Activated naive CD8-positive, alpha-beta T cell treated with anti-CD3 and anti-CD28 coated beads, Interleukin-2, amount 50 U/mL, for 16 hours (primary cell): Measurements from ENCODE around the gene CAMSAP3.

ENCODE experiments used
- DNase-seq: peaks from one replicate; pipeline ENCODE4 v3.0.0-alpha.2; 2020; ENCODE audit warnings: low read depth, low spot score

Gene CAMSAP3

GRCh38 chr19:7611541-7612279 is 16.0 kb downstream of the CAMSAP3 start:
- no peak for DNase-seq

GRCh38 chr19:7612282-7613274 is 16.9 kb downstream of the CAMSAP3 start:
- no peak for DNase-seq

DNA sequence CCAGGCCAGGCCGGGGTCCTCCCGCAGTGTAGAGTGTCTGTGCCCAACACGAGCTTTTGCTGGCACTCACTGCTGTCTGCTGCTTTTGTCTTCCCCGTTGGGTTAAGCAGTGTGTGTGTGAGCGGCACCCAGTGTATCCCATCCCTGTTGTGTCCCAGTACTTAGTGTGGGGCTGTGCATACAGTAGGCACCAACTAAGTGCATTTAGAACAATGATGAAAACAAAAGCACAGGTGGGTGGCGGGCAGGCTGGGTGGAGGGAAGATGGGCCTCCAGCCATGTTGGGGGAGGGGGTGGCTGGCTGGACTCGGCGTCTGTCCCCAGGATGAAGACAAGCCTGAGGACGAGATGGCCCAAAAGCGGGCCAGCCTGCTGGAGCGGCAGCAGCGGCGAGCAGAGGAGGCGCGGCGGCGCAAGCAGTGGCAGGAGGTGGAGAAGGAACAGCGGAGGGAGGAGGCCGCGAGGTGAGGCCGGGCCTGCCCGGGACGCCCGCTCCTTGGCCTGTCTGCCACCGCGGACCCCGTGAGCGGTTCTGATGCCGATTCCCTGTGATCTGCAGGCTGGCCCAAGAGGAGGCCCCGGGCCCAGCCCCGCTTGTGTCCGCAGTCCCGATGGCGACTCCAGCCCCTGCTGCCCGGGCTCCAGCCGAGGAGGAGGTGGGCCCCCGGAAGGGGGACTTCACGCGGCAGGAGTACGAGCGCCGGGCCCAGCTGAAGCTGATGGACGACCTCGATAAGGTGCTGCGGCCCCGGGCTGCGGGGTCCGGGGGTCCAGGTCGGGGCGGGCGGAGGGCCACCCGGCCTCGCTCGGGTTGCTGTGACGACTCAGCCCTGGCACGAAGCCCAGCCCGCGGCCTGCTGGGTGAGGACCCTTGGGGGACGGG is 19.4 kb downstream of the CAMSAP3 start:
- DNase-seq = no peak

- DNase-seq = no peak
These were observed 21.5 kb downstream of the CAMSAP3 start for GRCh38 chr19:7617172-7617571.

DNA sequence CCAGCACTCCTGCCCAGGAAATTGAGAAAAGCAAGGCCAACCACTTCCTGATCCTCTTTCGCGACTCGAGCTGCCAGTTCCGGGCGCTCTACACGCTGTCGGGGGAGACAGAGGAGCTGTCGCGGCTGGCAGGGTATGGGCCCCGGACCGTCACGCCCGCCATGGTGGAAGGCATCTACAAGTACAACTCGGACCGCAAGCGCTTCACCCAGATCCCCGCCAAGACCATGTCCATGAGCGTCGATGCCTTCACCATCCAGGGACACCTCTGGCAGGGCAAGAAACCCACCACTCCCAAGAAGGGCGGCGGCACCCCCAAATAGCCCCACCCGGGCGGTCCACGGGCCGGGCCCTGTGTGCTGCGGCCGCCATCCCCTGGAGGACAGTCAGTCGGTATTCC is 22.1 kb downstream of the CAMSAP3 start:
- no peak for DNase-seq

GRCh38 chr19:7618348-7618747 is 22.7 kb downstream of the CAMSAP3 start:
- no peak for DNase-seq

DNA sequence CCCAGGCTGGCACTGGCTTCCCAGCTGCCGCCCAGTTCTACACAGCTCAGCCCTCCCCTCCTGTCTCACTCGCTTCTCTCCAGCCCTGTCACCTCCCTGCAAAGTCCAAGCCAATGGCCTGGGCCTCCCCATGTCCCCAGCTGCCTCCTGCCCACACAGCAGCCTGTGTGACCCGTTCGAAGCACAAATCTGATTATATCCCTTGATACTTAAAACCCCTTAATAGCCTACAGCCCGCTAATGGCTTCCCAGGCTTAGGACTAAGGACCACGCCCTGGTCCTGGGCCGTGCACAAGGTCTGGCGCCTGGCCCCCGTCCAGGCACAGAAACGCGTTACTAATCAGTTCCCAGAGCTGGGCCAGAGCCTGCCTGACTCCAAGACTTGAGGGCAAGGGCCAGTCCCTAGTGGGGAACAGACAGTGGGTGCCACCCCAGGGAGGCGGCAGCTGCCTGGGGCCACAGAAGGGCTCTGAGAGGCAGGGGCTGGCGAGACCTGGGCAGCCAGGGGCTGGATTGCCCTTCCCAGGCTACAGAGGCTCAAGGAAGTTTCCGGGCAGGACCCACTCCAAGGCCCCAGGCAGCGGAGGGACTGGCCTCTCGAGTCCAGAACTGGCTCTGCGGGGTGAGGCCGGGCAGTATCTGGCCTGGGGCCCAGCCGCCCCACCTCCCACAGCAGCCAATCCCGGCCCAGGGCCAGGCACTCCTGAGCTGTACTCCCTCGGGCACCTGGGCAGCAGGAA is 23.3 kb downstream of the CAMSAP3 start:
- DNase-seq = no peak

- no peak for DNase-seq
These were observed 24.2 kb downstream of the CAMSAP3 start for GRCh38 chr19:7619671-7620441.

DNA sequence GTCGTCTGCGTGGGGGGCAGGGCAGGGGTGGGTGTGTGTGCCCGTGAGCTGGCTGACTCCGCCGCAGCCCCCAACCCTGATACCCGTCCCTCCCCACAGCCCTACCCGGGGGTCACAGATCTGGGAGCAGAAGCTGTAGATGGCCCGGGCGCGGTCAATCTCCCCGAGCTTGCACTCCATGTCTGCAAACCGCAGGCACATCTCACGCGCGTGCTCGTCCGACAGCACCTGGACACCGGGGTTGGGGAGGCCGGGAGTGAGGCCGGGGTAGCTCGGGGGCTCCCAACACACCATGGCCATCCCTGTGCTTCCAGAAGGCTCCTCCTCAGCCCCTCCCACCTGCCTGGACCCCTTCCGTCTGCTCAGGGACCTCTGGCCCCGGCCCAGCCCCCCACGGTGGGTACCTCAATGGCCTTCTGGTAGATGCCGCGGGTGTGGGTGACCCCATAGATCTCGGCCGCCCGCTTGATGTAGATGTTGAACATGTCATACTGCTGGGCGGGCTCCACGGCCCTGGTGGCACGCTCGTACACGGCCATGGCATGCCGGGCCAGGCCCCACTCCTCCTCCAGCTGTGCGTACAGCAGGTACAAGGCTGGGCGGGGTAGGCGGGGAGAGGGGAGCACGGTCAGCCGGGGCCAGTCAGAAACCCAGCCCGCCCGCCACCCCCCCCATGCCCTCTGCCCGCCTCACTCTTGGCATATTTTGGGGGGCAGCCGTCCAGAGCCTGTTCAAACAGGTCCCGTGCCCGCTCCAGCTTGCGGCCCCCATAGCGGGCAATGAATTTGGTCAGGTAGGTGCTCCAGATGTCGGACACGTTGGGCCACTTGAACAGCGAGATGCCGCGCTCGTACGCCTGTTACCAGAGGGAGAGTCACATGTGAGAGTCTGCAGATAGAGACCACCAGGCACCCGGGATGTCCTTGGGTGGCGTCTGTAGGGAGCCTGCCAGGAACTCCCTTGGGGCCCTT is 25.1 kb downstream of the CAMSAP3 start:
- DNase-seq = no peak

- DNase-seq = no peak
These were observed 27.4 kb downstream of the CAMSAP3 start for GRCh38 chr19:7622933-7623685.

DNA sequence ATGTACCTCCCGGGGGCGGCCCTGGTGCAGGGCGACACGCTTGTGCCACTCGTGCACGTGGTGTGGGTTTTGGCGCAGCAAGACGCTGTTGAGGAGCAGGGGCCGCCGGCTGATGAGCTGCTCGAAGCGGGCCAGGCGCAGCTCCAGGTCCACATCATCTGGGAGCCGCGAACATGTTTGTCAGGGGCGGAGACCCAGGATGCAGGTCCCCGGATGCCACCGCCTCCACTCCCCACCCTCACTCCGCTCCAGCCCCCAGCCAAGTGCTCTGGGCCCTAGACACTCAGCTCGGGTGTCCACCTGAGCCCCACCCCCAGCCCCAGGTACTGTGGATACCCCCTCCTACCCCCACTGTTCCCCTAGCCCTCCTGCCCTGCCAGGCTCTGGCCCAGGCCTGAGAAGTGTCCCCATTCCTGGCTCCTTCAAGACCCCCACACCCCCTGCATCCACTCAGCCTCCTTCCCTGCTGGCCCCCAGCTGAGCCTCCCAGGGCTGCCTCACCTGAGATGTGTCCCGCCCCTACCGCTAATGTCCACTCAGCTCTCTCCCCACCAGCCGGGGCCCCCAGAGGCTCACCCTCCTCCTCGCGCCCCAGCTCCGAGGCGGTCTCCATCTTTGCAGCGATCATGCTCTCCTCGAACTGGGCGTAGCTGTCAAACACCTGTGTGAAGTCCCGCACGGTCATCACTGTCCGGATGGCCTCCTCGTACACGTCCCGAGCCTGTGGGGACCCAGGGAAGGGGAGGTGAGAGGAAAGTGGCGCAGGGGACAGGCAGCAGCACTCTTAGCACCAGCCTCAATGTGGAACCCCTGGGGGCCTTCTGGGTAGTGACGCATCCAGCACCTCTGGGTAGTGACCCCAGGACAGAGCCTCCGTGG is 28.3 kb downstream of the CAMSAP3 start:
- no peak for DNase-seq

DNA sequence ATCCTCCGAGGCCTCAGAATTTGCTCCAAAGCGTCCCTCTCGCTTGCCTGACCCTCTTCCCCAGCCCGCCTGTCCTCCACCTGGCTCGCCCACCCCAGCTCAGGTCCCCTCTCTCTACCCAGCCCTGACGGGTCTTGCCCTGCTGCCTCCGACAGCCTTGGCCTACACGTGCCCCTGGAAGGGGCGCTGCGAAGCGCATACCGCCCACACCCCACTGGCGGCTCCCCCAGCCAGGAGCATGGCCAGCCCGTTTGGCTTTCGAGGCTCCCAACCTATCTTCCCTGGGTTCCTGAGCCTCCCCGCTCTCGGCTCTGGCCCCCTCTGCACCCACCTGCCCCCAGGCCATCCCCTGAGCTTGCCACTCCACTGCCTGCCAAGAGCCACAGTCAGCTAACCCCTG is 29.1 kb downstream of the CAMSAP3 start:
- DNase-seq = no peak

DNA sequence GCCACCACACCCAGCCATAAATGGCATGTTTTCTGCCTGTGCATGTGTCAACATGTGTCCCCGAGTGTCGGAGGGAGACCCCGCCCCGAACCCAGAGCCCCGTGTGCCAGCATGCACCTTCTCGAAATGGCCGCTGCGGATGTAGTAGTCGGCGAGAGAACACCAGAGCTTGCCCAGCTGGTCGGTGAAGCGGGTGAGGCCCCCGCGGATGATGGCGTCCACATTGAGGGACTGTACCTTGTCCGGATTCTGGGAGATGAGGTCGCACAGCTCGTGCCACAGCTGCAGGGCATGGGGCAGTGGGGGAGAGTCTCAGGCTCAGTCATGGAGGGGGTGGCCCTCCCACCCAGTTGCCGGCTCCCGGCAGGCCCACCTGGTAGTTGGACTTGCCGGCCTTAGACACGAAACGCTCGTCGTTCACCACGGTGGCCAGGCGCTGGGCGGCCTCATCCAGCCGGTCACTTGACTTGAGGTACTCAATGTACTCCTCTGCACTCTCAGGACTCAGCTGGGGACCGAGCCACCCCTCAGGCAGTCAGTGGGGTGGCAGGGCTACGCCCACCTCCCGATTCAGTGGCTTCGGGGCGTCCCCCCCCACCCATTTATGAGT is 30.2 kb downstream of the CAMSAP3 start:
- no peak for DNase-seq

DNA sequence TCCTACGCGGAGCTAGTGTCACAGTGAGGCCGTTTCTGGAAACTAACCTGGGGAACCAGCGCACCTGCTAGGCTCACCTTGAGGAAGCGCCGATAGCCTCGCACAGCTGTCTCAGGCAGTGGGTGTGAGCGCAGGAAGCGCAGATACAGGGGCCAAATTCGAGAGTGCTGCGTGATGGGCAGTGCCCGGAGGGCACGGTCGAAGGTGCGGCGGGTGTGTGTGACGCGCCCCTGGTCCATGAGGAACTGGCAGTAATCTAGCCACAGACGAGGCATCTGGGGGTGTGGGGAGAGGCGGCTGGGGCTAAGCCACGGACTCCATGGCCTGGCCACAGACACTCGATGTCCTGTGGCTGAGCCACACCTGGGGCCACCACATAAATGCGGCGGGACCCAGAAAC is 31.5 kb downstream of the CAMSAP3 start:
- DNase-seq = no peak

- no peak for DNase-seq
These were observed 33.1 kb downstream of the CAMSAP3 start for GRCh38 chr19:7628589-7629311.

- peak; percentile 84 for DNase-seq
These were observed 33.8 kb downstream of the CAMSAP3 start, which contains the start of the genes PET100 and XAB2 for GRCh38 chr19:7629347-7630054. Gene PET100 (plus strand): TSS chr19:7629793. CDS start chr19:7629834, 41 bp downstream. Gene XAB2 (minus strand): TSS chr19:7629545. CDS start chr19:7629527, 18 bp downstream.
